Liver (tissue), 3 donors: ENCODE data around the gene SPOP.

Experiments
- ATF3 ChIP-seq: IDR thresholded peaks from 2 replicates; pipeline ENCODE4 v1.6.1; 2016; ENCODE audit warnings: antibody characterized with exemption
- CTCF ChIP-seq: fragments of 150-350 bp; IDR thresholded peaks from 2 replicates; pipeline ENCODE4 v1.5.1; 2017; ENCODE audit warnings: improper control_type of control experiment, low read depth, low read length; ENCODE audit not compliant: missing input control
- EGR1 ChIP-seq, 2 donors: IDR thresholded peaks; 2 replicates each; pipeline ENCODE4 v1.6.1; 2016 to 2018; ENCODE audit warnings: antibody characterized with exemption in 2 of 2, low read depth in 2 of 2
- FOXA2 ChIP-seq: IDR thresholded peaks from 2 replicates; pipeline ENCODE4 v1.6.1; 2016; ENCODE audit warnings: antibody characterized with exemption
- JUND ChIP-seq, 2 donors: IDR thresholded peaks; 2 replicates each; pipeline ENCODE4 v1.6.1; 2016; ENCODE audit warnings: antibody characterized with exemption in 2 of 2
- RAD21 ChIP-seq, 2 donors: IDR thresholded peaks; 2 replicates each; pipeline ENCODE4 v1.6.1; 2016; ENCODE audit warnings: antibody characterized with exemption in 2 of 2, mild to moderate bottlenecking in 2 of 2
- REST ChIP-seq: IDR thresholded peaks from 2 replicates; pipeline ENCODE4 v1.6.1; 2016; ENCODE audit warnings: antibody characterized with exemption, mild to moderate bottlenecking
- SP1 ChIP-seq: IDR thresholded peaks from 2 replicates; pipeline ENCODE4 v1.6.1; 2018; ENCODE audit warnings: antibody characterized with exemption, mild to moderate bottlenecking
- TAF1 ChIP-seq: conservative IDR thresholded peaks from 2 replicates; pipeline ENCODE4 v1.6.1; 2016; ENCODE audit warnings: antibody characterized with exemption, mild to moderate bottlenecking
- ZBTB33 ChIP-seq: IDR thresholded peaks from 2 replicates; pipeline ENCODE4 v1.6.1; 2016; ENCODE audit warnings: antibody characterized with exemption
- donor health status: healthy.
- donor health status: healthy.

- TF ChIP-seq CTCF: no peak
- no peak for TF ChIP-seq TAF1
- TF ChIP-seq ATF3: no peak
- TF ChIP-seq FOXA2: no peak
- TF ChIP-seq EGR1 (IDR thresholded peaks at IDR 0.05; ENCODE audit: low read depth in 2 of 2): no peak
- no peak for TF ChIP-seq ZBTB33
- no peak for TF ChIP-seq SP1
- TF ChIP-seq REST: no peak
- no peak for TF ChIP-seq RAD21 (IDR thresholded peaks at IDR 0.05)
- TF ChIP-seq JUND (IDR thresholded peaks at IDR 0.05): no peak
Observed at GRCh38 chr17:49583889-49584288, 94.0 kb downstream of the SPOP start.
